ENCODE measurements around the gene PRUNE1.

DNA sequence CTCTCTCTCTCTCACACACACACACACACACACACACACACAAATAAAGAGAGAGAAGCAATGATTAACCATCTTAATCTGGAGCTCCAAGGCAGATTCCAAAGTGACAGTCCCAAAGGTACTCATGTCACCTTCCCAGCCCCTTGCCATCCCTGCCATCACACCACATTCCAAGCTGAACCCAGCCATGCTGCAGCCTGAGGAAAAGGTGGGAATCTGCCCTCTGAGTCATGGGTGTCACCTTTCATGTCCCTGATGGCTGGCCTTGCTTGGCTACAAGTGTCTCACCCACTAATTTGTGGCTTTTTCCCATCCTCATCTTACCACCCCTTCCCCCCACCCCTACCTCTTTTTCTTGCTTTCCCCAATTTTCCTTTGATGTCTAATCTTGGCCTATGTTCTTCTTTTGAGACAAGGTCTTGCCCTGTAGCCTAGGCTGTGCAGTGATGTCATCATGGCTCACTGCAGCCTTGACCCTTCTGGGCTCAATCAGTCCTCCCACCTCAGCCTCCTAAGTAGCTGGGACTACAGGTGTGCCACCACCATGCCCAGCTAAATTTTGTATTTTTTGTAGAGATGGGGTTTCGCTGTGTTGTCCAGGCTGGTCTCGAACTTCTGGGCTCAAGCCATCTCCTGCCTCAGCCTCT, 22.9 kb upstream of the PRUNE1 start:
- no peak for TF ChIP-seq BHLHE40 (IDR thresholded peaks at IDR 0.05; ENCODE audit: borderline replicate concordance)
- TF ChIP-seq ZNF384 (IDR thresholded peaks at IDR 0.05), result no peak
- TF ChIP-seq HDGF (IDR thresholded peaks at IDR 0.05; ENCODE audit: borderline replicate concordance), result no peak
- TF ChIP-seq FOXM1 (IDR thresholded peaks at IDR 0.05; ENCODE audit: borderline replicate concordance), result no peak
- TF ChIP-seq, protein P1, sequence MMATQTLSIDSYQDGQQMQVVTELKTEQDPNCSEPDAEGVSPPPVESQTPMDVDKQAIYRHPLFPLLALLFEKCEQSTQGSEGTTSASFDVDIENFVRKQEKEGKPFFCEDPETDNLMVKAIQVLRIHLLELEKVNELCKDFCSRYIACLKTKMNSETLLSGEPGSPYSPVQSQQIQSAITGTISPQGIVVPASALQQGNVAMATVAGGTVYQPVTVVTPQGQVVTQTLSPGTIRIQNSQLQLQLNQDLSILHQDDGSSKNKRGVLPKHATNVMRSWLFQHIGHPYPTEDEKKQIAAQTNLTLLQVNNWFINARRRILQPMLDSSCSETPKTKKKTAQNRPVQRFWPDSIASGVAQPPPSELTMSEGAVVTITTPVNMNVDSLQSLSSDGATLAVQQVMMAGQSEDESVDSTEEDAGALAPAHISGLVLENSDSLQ (IDR thresholded peaks at IDR 0.05), result no peak
- TF ChIP-seq SP1 (IDR thresholded peaks at IDR 0.05), result no peak
- TF ChIP-seq LEF1 (IDR thresholded peaks at IDR 0.05; ENCODE audit: borderline replicate concordance), result no peak
- TF ChIP-seq NFRKB (IDR thresholded peaks at IDR 0.05), result no peak
- TF ChIP-seq FOXA1 (IDR thresholded peaks at IDR 0.05), result no peak
- TF ChIP-seq FOXK2 (IDR thresholded peaks at IDR 0.05), result no peak
- no peak for TF ChIP-seq ARNT (IDR thresholded peaks at IDR 0.05)
